MM.1S (cell line): ENCODE data around the gene EIF3I.
A peak's percentile ranks its signal among the peaks of the same experiment; 100 is the strongest.

ENCODE experiments used
- DNase-seq: peaks from one replicate; pipeline ENCODE4 v3.0.0-alpha.2; 2015
- H2AFZ ChIP-seq: fragments of 300-600 bp; sonication (generic); 2 replicates; pipeline ENCODE4 v1.6.0; 2016; ENCODE audit warnings: antibody characterized with exemption, low read length
- H3F3A ChIP-seq: fragments of 300-600 bp; sonication (generic); 2 replicates; pipeline ENCODE4 v1.6.1; 2016; ENCODE audit warnings: mild to moderate bottlenecking, antibody characterized with exemption, low read length, moderate library complexity, mixed read lengths; ENCODE audit not compliant: insufficient read depth
- H3K27ac ChIP-seq: fragments of 300-600 bp; sonication (generic); 2 replicates; pipeline ENCODE4 v1.5.1; 2016; ENCODE audit warnings: mild to moderate bottlenecking, low read length
- H3K27me3 ChIP-seq: fragments of 300-600 bp; sonication (generic); replicated peaks from 2 replicates; pipeline ENCODE4 v1.6.0; 2016; ENCODE audit warnings: low read length; ENCODE audit not compliant: insufficient read depth
- H3K36me3 ChIP-seq: fragments of 300-600 bp; sonication (generic); replicated peaks from 2 replicates; pipeline ENCODE4 v1.6.1; 2016; ENCODE audit warnings: mild to moderate bottlenecking, low read length, mixed read lengths; ENCODE audit not compliant: insufficient read depth
- H3K4me1 ChIP-seq: fragments of 300-600 bp; sonication (generic); 2 replicates; pipeline ENCODE4 v1.6.1; 2016; ENCODE audit warnings: low read length, mixed read lengths
- H3K4me2 ChIP-seq: fragments of 300-600 bp; sonication (generic); 2 replicates; pipeline ENCODE4 v1.6.0; 2016; ENCODE audit warnings: low read depth, low read length
- H3K4me3 ChIP-seq: fragments of 300-600 bp; sonication (generic); 2 replicates; pipeline ENCODE4 v1.5.1; 2016; ENCODE audit warnings: low read length, mixed read lengths
- H3K79me2 ChIP-seq: fragments of 300-600 bp; sonication (generic); 2 replicates; pipeline ENCODE4 v1.6.1; 2016; ENCODE audit warnings: mixed run types, low read length, mixed read lengths
- H3K9ac ChIP-seq: fragments of 300-600 bp; sonication (generic); 2 replicates; pipeline ENCODE4 v1.6.1; 2016; ENCODE audit warnings: low read length, mixed read lengths
- H3K9me2 ChIP-seq: fragments of 300-600 bp; sonication (generic); replicated peaks from 2 replicates; pipeline ENCODE4 v1.6.1; 2016; ENCODE audit warnings: mild to moderate bottlenecking, low read length, mixed read lengths; ENCODE audit not compliant: insufficient read depth
- H3K9me3 ChIP-seq: fragments of 300-600 bp; sonication (generic); replicated peaks from 2 replicates; pipeline ENCODE4 v1.6.1; 2016; ENCODE audit warnings: mild to moderate bottlenecking, low read length, mixed read lengths; ENCODE audit not compliant: insufficient read depth
- H4K20me1 ChIP-seq: fragments of 300-600 bp; sonication (generic); 2 replicates; pipeline ENCODE4 v1.6.1; 2016; ENCODE audit warnings: mild to moderate bottlenecking, low read length, moderate library complexity, mixed read lengths; ENCODE audit not compliant: insufficient read depth
- CTCF ChIP-seq: fragments of 300-600 bp; sonication (generic); IDR thresholded peaks from 2 replicates; pipeline ENCODE4 v1.5.1; 2016; ENCODE audit warnings: antibody characterized with exemption, low read length, mixed read lengths
- EZH2 ChIP-seq: fragments of 300-600 bp; sonication (generic); optimal IDR thresholded peaks from 2 replicates; pipeline ENCODE3; 2017; ENCODE audit warnings: low read depth, mild to moderate bottlenecking, antibody characterized with exemption, low read length, mixed read lengths
- EZH2phosphoT487 ChIP-seq: fragments of 300-600 bp; sonication (generic); IDR thresholded peaks from 2 replicates; pipeline ENCODE4 v1.6.1; 2018; ENCODE audit warnings: antibody characterized with exemption, low read length

EIF3I gene

GRCh38 chr1:32219022-32219421, 3.2 kb upstream of the EIF3I start:
- no peak overlapping the region for H2AFZ ChIP-seq
- peaks cover under 1% of the 10 kb centered on the region; the same call in 1 of the 2 replicates for H3K36me3 ChIP-seq
- no peak for TF ChIP-seq EZH2
- TF ChIP-seq CTCF = no peak
- H3K4me3 ChIP-seq = no peak overlapping the region
- H3K9me2 ChIP-seq = no peaks in the 10 kb centered on the region
- no peak overlapping the region for H3K4me2 ChIP-seq
- H3K4me1 ChIP-seq = peaks cover 5% of the 10 kb centered on the region; the same call in 1 of the 2 replicates
- no peaks in the 10 kb centered on the region for H3K9me3 ChIP-seq
- no peaks in the 10 kb centered on the region for H3K27me3 ChIP-seq
- no peaks in the 10 kb centered on the region for H4K20me1 ChIP-seq
- peaks cover 28% of the 10 kb centered on the region for H3K79me2 ChIP-seq
- H3F3A ChIP-seq = no peaks in the 10 kb centered on the region
- no peak overlapping the region for H3K9ac ChIP-seq
- DNase-seq = no peak
- no peak overlapping the region for H3K27ac ChIP-seq

DNA sequence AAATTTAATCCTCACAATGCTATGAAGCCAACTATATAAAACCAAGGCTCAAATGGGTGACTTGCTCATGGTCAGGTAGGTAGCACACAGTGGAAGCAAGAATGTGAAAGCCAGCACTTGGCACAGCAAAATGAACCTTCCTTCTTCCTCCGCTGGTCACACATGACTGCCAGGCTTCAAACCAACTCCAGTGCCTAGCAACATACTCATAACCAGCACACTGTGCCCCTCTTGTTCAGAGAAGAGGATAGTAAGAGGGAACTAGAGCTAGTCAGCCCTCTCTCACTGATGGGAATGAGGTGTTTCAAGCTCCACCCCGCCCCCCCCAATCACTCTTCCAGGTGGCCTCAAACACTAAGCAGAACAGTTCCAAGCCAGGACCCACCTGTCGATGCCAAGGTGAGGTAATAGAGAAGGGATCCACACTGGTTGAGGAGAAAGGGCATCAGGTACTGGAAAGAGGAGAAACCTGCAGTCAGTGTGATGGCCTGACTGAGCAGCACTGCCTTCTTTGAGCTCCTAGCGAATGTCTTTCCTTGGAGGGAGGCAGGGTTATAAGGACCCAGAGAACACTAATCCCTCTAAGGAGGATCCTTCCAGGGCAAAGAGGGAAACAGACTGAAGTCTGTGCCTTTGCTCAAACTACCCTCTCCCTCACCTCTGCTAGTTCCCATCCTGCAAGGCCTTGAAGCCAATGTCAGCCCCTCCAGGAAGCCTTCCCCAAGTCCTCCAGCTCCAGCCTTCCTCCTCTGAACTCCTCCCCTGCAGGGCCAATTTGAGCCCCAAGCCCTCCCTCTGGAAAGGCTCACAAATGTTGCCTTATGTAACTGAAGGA, 1.2 kb upstream of the EIF3I start:
- H4K20me1 ChIP-seq = no peaks in the 10 kb centered on the region
- DNase-seq = peak; percentile 1
- 0 out of 2 replicates have a peak, but pooled peaks cover 3% of the 10 kb centered on the region for H3K36me3 ChIP-seq
- no peak overlapping the region for H3K27ac ChIP-seq
- H3F3A ChIP-seq = no peaks in the 10 kb centered on the region
- TF ChIP-seq EZH2phosphoT487 (no peak), CTCF (no peak), EZH2 (no peak)
- peak overlapping the region; percentile 84 for H3K4me2 ChIP-seq
- peak overlapping the region; percentile 77; the same call in 1 of the 2 replicates for H3K4me3 ChIP-seq
- H3K79me2 ChIP-seq = peaks cover 37% of the 10 kb centered on the region
- no peak overlapping the region for H2AFZ ChIP-seq
- no peaks in the 10 kb centered on the region for H3K27me3 ChIP-seq
- H3K9me2 ChIP-seq = no peaks in the 10 kb centered on the region
- H3K9ac ChIP-seq = peak overlapping the region; percentile 91; the same call in 1 of the 2 replicates
- H3K4me1 ChIP-seq = peaks cover 5% of the 10 kb centered on the region; the same call in 1 of the 2 replicates
- H3K9me3 ChIP-seq = no peaks in the 10 kb centered on the region

GRCh38 chr1:32221581-32221979, 627 bp upstream of the EIF3I start:
- H3K4me1 ChIP-seq = peaks cover 5% of the 10 kb centered on the region; the same call in 1 of the 2 replicates
- no peaks in the 10 kb centered on the region for H3F3A ChIP-seq
- H3K4me2 ChIP-seq = peak overlapping the region; percentile 84
- H3K79me2 ChIP-seq = peaks cover 39% of the 10 kb centered on the region
- peak overlapping the region; percentile 60; the same call in 1 of the 2 replicates for H2AFZ ChIP-seq
- no peaks in the 10 kb centered on the region for H4K20me1 ChIP-seq
- H3K4me3 ChIP-seq = peak overlapping the region; percentile 77
- H3K9me2 ChIP-seq = no peaks in the 10 kb centered on the region
- no peaks in the 10 kb centered on the region for H3K27me3 ChIP-seq
- H3K27ac ChIP-seq = no peak overlapping the region
- no peak for DNase-seq
- no peaks in the 10 kb centered on the region for H3K9me3 ChIP-seq
- TF ChIP-seq EZH2 (no peak), CTCF (no peak), EZH2phosphoT487 (no peak)
- H3K36me3 ChIP-seq = 0 out of 2 replicates have a peak, but pooled peaks cover 3% of the 10 kb centered on the region
- peak overlapping the region; percentile 91; the same call in 1 of the 2 replicates for H3K9ac ChIP-seq
